B cell (primary cell): Measurements from ENCODE around the gene UNC5B. TPM values are rescaled to one million over a fixed set of nuclear protein-coding genes. Genes with fewer than 3 reads are reported as not detected.

Source experiments
- ATAC-seq: fragments of 200-7000 bp; cut with Tn5 transposase; one replicate; pipeline ENCODE4 v1.10.0; 2021; ENCODE audit warnings: low read depth, mild to moderate bottlenecking, moderate number of reproducible peaks, moderate library complexity
- CTCF ChIA-PET: fragments of 350-600 bp; sonication (Branson Sonifier 250); formaldehyde crosslinking; loops from one replicate; lab custom pipeline; 2021; ENCODE audit warnings: antibody characterized with exemption, inconsistent platforms; lab: Charles Lee
- POLR2A ChIA-PET: fragments of 350-600 bp; sonication (Branson Sonifier 250); formaldehyde crosslinking; loops from one replicate; lab custom pipeline; 2021; ENCODE audit warnings: antibody characterized with exemption; lab: Charles Lee
- DNase-seq: peaks from one replicate; pipeline ENCODE4 v3.0.0; 2013
- H2AFZ ChIP-seq: 2 replicates; pipeline ENCODE4 v1.6.1; 2012; ENCODE audit warnings: mild to moderate bottlenecking, low read depth, low read length; ENCODE audit not compliant: insufficient read depth, poor library complexity, severe bottlenecking
- H3K27ac ChIP-seq, 2 donors: 1 replicate in 1 of 2; 2 replicates in 1 of 2; pipeline ENCODE4 v1.5.1; 2012 to 2013; ENCODE audit warnings: low read length in 2 of 2, mild to moderate bottlenecking in 2 of 2, moderate library complexity in 1 of 2
- H3K27me3 ChIP-seq, 4 experiments: fragments of 200-600 bp in 1 of 4; sonication (generic) in 1 of 4; replicated peaks in 1 of 4; 1 replicate in 2 of 4; 2 replicates in 2 of 4; pipeline versions ENCODE4 v1.6.1 to v1.7.0; 2013 to 2016; ENCODE audit warnings: low read length in 3 of 4, mild to moderate bottlenecking in 2 of 4, mixed read lengths in 1 of 4, moderate library complexity in 1 of 4; ENCODE audit not compliant: insufficient read depth in 4 of 4, control insufficient read depth in 3 of 4; ENCODE audit errors: control extremely low read depth in 1 of 4
- H3K36me3 ChIP-seq, 2 experiments: replicated peaks in 1 of 2; 1 replicate in 1 of 2; 2 replicates in 1 of 2; pipeline versions ENCODE4 v1.6.1 to v1.7.1; 2013; ENCODE audit warnings: low read length in 1 of 2; ENCODE audit not compliant: insufficient read depth in 2 of 2, control insufficient read depth in 1 of 2; ENCODE audit errors: control extremely low read depth in 1 of 2, extremely low read depth in 1 of 2
- H3K4me1 ChIP-seq, 2 donors: fragments of 200-600 bp in 1 of 2; sonication (generic) in 1 of 2; 1 replicate in 1 of 2; 2 replicates in 1 of 2; pipeline versions ENCODE4 v1.5.1 to v1.6.1; 2013 to 2017; ENCODE audit warnings: low read length in 2 of 2; ENCODE audit not compliant: control insufficient read depth in 2 of 2, insufficient read depth in 2 of 2
- H3K4me2 ChIP-seq: replicated peaks from 2 replicates; pipeline ENCODE3; 2012; ENCODE audit warnings: mild to moderate bottlenecking, low read depth, low read length; ENCODE audit not compliant: poor library complexity, severe bottlenecking
- H3K4me3 ChIP-seq, 5 experiments: fragments of 200-600 bp in 1 of 5; sonication (generic) in 1 of 5; 1 replicate in 3 of 5; 2 replicates in 2 of 5; pipeline versions ENCODE4 v1.5.1 to v1.7.0; 2011 to 2016; ENCODE audit warnings: low read length in 4 of 5, mild to moderate bottlenecking in 4 of 5, low read depth in 2 of 5, control low read depth in 1 of 5, moderate library complexity in 1 of 5; ENCODE audit not compliant: insufficient read depth in 1 of 5; ENCODE audit errors: control extremely low read depth in 1 of 5, extremely low read depth in 1 of 5
- H3K79me2 ChIP-seq: fragments of 200-600 bp; sonication (generic); one replicate; pipeline ENCODE4 v1.6.0; 2016; ENCODE audit warnings: low read length; ENCODE audit not compliant: control insufficient read depth, insufficient read depth
- H3K9ac ChIP-seq: fragments of 200-600 bp; sonication (generic); 2 replicates; pipeline ENCODE4 v1.6.1; 2017; ENCODE audit warnings: mild to moderate bottlenecking, low read length, moderate library complexity
- H3K9me3 ChIP-seq, 3 donors: one replicate each; pipeline versions ENCODE4 v1.6.1 to v1.7.1; 2013; ENCODE audit warnings: low read length in 2 of 3; ENCODE audit not compliant: control insufficient read depth in 2 of 3, insufficient read depth in 1 of 3; ENCODE audit errors: control extremely low read depth in 1 of 3
- H4K20me1 ChIP-seq: 2 replicates; pipeline ENCODE4 v1.6.0; 2012; ENCODE audit warnings: mild to moderate bottlenecking, low read length; ENCODE audit not compliant: insufficient read depth, control insufficient read depth, poor library complexity, severe bottlenecking
- H3K27ac Mint-ChIP-seq: one replicate; pipeline ENCODE4 v1.8.0; 2021; ENCODE audit warnings: mixed read lengths
- H3K27me3 Mint-ChIP-seq: one replicate; pipeline ENCODE4 v1.8.0; 2021; ENCODE audit warnings: mixed read lengths
- H3K4me1 Mint-ChIP-seq: one replicate; pipeline ENCODE4 v1.8.0; 2021; ENCODE audit warnings: mixed read lengths
- H3K4me3 Mint-ChIP-seq: one replicate; pipeline ENCODE4 v1.8.0; 2021; ENCODE audit warnings: mixed read lengths
- H3K9me3 Mint-ChIP-seq: one replicate; pipeline ENCODE4 v1.8.0; 2022; ENCODE audit warnings: mixed read lengths; ENCODE audit not compliant: insufficient read depth
- CTCF ChIP-seq: fragments of 200-600 bp; IDR thresholded peaks from one replicate; pipeline ENCODE4 v1.8.0; 2022; ENCODE audit warnings: antibody characterized with exemption, mild to moderate bottlenecking
- EZH2 ChIP-seq: IDR thresholded peaks from 2 replicates; pipeline ENCODE4 v1.6.1; 2012; ENCODE audit warnings: borderline replicate concordance, low read depth, mild to moderate bottlenecking, moderate library complexity, low read length; ENCODE audit not compliant: insufficient read depth, poor library complexity, severe bottlenecking
- WGBS: methylation state at CpG from one replicate; pipeline ENCODE4 v1.1.5; 2013; ENCODE audit warnings: missing lambda C conversion rate; ENCODE audit not compliant: insufficient coverage; 5-methylcytosine and 5-hydroxymethylcytosine counted together
- intact Hi-C: fragments of 100-400 bp; cut with micrococcal nuclease; formaldehyde crosslinking; loops from one replicate; pipeline ENCODE4 v1.10.0; 2022
- polyA plus RNA-seq: library from polyadenylated mRNA; depleted of rRNA; stranded (reverse); fragments of >200 nt; gene quantifications from 2 replicates; pipeline ENCODE4 v1.2.3, GENCODE V29; 2012
- total RNA-seq, 2 donors: library from RNA; stranded (reverse); fragments of 120-200 nt in 1 of 2; gene quantifications; 1 replicate in 1 of 2; 2 replicates in 1 of 2; pipeline versions ENCODE4 v1.2.3 to v1.2.4, GENCODE V29; 2013 to 2022

UNC5B gene
- total and polyA plus RNA-seq, 2 donors (not counting 1 experiment from before 2014, with no cell fraction given), result not detected

- Histone ChIP-seq H3K4me1 (no peaks in the 10 kb centered on the region), H3K4me2 (no peak overlapping the region), H3K36me3 (no peaks in the 10 kb centered on the region), H2AFZ (no peak overlapping the region), H3K4me3 (no peak overlapping the region), H4K20me1 (no peaks in the 10 kb centered on the region), H3K27ac (no peak overlapping the region), H3K79me2 (no peaks in the 10 kb centered on the region), H3K9me3 (no peaks in the 10 kb centered on the region), H3K27me3 (peaks cover 0 to 4% (median 0%) of the 10 kb centered on the region in 4 experiments), H3K9ac (no peak overlapping the region)
- intact Hi-C loops, result no loop called here
- DNase-seq (no peak), ATAC-seq (no peak)
- TF ChIP-seq CTCF, result no peak
- no peak for TF ChIP-seq EZH2
- H3K27ac Mint-ChIP-seq, result no peak overlapping the region
- no peak overlapping the region for H3K4me3 Mint-ChIP-seq
- H3K9me3 Mint-ChIP-seq, result no peaks in the 10 kb centered on the region
- ChIA-PET POLR2A (no interaction called here), CTCF (no interaction called here)
- H3K27me3 Mint-ChIP-seq, result peaks cover 13% of the 10 kb centered on the region
- WGBS, result 85% methylated on average over 7 of the region's 9 CpGs
- no peaks in the 10 kb centered on the region for H3K4me1 Mint-ChIP-seq
Observed at GRCh38 chr10:71263376-71263775, 51.0 kb downstream of the UNC5B start.

GRCh38 chr10:71264345-71265200, 52.2 kb downstream of the UNC5B start:
- Histone ChIP-seq H3K36me3 (no peaks in the 10 kb centered on the region), H3K4me3 (no peak overlapping the region), H4K20me1 (no peaks in the 10 kb centered on the region), H3K27ac (no peak overlapping the region), H3K9ac (no peak overlapping the region), H3K9me3 (no peaks in the 10 kb centered on the region), H2AFZ (no peak overlapping the region), H3K4me2 (no peak overlapping the region), H3K79me2 (no peaks in the 10 kb centered on the region), H3K4me1 (no peaks in the 10 kb centered on the region), H3K27me3 (no peaks in the 10 kb centered on the region)
- no peaks in the 10 kb centered on the region for H3K9me3 Mint-ChIP-seq
- no peaks in the 10 kb centered on the region for H3K4me1 Mint-ChIP-seq
- H3K27ac Mint-ChIP-seq, result no peak overlapping the region
- DNase-seq (no peak), ATAC-seq (no peak)
- peaks cover 16% of the 10 kb centered on the region for H3K27me3 Mint-ChIP-seq
- ChIA-PET POLR2A (no interaction called here), CTCF (interaction anchor here (0.7 to 2.6 kb wide), 2 partner anchors 13 to 21 kb away, joined by 3 to 5 read pairs; no protein-coding TSS in a partner anchor)
- intact Hi-C loops, result no loop called here
- 97% methylated on average over 15 of the region's 16 CpGs for WGBS
- no peak overlapping the region for H3K4me3 Mint-ChIP-seq
- TF ChIP-seq CTCF (no peak), EZH2 (no peak)
